HG02759 (cell line): ENCODE measurements around the gene NRL.

Source experiments
- ATAC-seq: cut with Tn5 transposase; IDR thresholded peaks from one replicate; pipeline ENCODE4 v1.9.1; 2021; ENCODE audit warnings: mild to moderate bottlenecking, moderate library complexity; ENCODE audit not compliant: unreplicated experiment

Gene NRL

DNA sequence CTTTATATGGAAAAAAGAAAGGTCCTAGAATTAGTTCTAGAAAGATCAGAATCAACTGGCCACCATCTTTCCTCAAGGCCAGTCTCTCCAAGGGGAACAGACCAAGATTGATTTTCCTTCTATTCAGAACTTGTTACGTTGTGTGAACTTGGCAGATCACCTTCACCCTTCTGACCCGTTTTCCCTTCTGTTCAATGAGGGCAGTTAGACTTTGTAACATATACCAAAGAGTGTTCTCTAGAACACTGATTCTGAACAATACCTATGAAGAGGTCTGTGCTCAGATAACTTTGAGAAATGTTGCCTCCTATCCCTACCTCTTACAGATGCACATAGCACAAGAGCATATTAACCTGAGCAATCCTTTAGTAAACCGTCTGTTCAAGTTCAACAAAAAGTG is 31.3 kb downstream of the NRL start:
- ATAC-seq, result no peak

DNA sequence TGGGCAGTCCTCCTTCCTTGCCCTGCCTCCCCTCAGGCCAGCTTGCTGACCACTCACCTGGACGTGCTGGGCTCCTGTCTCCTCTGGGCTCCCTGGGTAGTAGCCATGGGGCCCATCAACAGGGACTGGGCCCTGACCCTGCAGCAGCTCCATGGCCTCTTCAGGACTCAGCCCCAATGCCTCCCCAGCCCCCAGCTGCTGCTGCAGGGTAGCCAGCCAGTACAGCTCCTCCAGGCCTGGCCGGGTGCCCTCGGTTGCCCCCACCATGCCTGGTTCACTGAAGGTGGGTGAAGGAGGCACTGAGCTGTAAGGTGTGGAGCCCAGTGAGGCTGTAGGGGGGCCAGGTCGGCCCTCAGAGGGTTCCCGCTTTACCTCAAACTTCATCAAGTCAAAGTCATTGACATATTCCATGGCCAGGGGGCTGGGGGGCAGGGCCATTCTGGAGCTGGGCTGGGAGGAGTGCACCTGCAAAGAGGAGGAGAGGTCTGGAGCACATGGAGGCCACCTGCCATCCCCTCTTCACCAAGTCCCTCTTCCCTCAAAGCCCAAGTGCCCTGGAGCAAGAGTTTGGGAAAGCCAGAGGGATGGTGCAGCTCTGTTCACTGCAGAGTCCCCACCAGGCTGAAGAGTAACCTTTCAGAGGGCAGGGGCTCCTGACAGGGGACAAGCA is 32.2 kb downstream of the NRL start:
- no peak for ATAC-seq

GRCh38 chr14:24081739-24082211 is 33.0 kb downstream of the NRL start:
- no peak for ATAC-seq

DNA sequence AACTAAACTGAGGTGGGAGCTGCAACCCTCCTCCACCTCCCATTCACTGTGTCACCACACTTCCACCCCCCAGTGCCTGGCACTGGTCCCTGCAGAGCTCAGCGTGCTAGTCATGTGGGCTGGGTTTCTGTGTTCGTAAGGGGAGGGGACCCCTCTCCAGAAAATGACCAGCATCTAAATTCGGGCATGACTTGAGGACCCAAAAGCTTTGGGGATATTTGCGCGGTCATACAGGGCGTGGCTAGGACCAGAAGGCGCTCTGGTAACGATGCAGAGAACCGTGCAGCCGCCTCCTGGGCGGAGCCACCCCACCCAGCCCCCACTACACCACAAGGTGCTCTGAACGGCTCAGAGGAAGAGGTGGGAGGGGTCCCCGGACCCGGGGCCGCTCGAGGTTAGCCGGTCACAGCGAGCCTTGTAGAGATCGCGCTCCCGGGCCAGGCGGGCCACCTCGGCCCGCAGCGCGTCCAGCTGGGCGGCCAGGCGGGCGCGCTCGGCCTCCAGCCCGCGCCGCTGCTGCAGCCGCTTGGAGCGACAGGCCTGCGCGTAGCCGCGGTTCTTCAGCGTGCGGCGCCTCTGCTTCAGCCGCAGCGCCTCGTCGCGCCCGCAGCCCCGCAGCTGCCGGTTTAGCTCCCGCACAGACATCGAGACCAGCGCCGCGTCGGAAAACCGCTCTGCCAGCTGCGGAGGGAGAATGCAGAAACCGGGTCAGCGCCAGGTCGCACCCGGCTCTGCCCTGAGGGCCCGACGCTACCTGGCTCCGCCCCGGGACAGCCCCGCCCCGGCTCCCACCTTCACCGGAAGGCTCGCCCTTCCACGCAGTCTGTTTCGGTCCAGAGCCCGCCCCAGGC is 33.6 kb downstream of the NRL start:
- ATAC-seq, result peak; percentile 94

DNA sequence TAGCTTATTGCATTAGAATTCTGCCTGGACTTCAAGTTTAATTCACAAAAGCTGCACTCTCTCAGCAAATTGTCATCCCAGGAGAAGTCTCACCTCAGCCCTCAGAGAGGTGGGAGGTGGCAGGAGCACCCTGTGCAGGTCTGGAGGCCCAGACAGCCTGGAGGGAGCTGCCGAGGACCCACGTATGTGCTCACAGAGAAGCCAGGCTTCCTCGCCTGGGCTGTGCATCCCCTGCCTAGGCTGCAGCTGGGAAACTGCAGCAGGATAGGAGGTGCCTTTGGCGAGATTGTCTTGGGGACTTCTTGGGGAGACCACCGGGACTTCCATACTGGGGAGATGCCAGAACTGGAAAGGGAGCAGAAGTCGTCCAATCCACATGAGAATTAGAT is 34.6 kb downstream of the NRL start:
- ATAC-seq, result no peak

- ATAC-seq, result no peak
Measured at GRCh38 chr14:24079491-24080141, 35.1 kb downstream of the NRL start.

- no peak for ATAC-seq
Measured at GRCh38 chr14:24078146-24078545, 36.6 kb downstream of the NRL start.

DNA sequence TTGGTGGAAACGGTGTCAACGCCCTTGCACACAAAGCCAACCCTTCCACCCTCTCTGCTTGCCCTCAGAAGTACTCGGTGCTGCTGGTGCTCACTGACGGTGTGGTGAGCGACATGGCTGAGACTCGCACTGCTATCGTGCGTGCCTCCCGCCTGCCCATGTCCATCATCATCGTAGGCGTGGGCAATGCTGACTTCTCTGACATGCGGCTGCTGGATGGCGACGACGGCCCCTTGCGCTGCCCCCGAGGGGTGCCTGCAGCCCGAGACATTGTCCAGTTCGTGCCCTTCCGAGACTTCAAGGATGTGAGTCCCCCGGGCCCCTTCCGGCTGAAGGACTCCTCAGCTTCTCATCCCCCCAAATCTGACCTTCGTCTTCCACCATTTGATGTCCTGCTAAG is 37.7 kb downstream of the NRL start:
- ATAC-seq, result no peak

DNA sequence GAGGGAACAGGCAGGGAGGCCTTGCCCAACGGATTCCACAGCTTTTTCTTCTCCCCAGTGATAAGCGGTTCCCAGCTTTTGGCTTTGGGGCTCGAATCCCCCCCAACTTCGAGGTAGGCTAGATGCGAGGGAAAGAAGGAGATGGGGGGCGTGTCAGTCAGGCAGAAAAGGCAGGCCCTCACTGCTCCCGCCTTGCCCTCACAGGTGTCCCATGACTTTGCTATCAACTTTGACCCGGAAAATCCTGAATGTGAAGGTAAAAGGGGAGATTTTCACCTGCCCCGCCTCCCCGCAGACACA is 38.5 kb downstream of the NRL start:
- no peak for ATAC-seq

GRCh38 chr14:24075485-24076301 is 39.1 kb downstream of the NRL start:
- peak; percentile 45 for ATAC-seq

DNA sequence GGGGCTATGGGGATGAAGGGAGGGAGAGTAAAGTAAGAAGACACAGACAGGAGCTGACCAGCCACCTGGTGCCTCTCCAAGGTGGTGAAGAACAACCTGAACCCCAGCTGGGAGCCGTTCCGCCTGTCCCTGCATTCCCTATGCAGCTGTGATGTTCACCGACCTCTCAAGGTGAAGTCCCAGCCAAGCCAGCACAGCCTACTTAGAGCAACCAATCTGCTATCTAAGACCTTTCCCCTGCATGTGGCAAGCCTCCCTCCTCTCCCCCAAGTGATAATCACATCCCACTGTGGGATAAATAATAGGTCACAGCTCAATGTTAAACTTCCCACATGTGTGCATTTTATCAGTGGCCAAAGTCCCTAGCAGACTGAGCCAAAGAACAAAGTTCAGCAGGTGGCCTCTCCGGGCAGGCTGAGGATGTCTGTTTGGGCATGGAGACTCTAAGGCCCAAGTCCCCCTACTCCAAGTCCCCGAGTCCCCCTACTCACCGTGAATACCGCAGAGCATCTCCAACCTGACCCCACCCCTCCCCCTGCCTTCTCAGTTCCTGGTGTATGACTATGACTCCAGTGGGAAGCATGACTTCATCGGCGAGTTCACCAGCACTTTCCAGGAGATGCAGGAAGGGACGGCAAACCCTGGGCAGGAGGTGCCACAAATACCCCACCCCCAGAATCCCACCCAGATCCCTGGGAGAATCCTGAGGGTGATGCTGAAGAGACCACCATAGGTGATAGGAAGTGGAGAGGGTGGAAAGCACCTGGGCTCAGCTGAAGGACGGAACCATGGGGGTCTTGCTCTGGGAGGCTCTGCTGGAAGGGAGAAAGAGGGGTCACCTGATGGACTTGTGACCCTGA is 39.9 kb downstream of the NRL start:
- no peak for ATAC-seq

DNA sequence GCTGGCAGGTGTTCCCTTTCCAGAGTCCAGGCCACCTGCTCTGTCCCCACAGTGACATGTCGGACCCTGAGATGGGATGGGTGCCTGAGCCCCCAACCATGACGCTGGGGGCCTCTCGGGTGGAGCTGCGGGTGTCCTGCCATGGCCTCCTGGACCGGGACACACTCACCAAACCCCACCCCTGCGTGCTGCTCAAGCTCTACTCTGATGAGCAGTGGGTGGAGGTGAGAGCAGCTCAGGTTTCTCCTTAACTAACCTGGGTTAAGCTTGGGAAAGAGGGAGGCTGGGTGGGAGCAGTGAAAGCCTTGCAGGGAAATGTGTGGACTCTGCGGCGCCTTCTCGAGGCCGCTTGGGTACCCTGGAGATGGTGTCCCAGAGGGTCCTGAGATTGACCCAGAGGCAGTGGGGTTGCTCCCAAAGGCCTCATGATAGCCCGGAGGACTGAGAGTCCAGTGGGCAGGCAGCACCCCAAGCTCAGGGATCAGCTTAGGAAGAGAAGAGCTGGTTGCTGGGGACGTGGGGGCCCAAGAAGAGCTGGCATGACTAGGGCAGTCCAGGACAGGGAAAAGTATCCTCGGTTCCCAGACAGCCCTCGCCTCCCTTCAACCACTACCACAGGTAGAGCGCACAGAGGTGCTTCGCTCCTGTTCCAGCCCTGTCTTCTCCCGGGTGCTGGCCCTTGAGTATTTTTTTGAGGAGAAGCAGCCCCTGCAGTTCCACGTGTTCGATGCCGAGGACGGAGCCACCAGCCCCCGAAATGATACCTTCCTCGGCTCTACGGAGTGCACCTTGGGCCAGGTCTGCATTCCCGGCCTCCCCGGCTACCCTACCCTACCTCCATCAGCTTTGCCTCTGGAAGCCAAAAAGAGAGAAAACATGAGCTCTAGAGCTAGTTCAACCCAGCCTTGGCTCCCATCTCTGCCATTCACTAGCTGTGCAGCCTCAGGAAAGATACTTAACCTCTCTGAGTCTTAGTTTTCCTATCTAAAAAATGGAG is 41.6 kb downstream of the NRL start:
- ATAC-seq, result no peak

GRCh38 chr14:24072436-24072835 is 42.3 kb downstream of the NRL start:
- no peak for ATAC-seq

GRCh38 chr14:24071836-24072430 is 42.8 kb downstream of the NRL start:
- no peak for ATAC-seq

GRCh38 chr14:24071144-24071697 is 43.5 kb downstream of the NRL start, which contains the start of gene CPNE6:
Gene CPNE6 (plus strand): TSS chr14:24071562. CDS start chr14:24072937, 1,375 bp downstream.
- ATAC-seq, result no peak

DNA sequence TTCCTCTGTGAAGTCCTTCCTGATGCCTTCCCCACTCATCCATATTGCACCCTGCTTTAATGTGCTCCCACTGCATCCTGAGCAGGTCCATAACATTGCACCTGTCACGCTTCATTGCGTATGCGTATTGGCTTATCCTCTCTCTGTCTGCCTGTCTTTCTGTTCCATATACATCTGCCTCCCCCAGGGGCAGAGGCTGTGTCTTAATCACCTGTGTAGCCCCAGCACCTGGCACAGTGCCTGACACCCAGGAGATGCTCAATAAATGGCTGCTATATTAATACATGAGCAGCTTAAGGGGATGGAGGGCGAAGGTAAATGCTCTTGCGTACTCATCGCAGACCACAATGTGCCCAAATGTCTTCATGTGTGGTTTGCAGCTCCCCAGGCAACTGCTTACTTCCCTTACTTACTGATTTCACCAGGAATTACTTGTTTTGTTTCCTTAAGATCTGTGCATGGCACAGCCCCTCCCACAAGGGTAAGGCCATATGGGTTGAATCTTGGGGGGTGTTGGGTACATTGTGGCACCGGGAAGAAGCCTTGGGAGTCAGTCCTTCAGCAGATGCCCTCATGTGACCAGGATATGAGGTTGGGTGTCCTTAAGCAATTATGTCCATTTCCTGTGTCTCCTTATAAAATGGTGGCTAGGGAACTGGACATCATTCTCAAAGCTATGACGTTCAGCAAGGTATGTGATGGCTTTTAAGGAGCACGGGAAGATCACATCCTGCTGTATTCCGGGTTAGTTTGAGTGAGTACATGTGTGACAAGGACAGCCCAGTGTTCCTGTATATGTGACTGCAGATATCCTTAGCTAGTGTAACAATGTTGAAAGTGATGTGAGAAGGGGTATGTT is 44.2 kb downstream of the NRL start:
- no peak for ATAC-seq

- ATAC-seq, result no peak
Measured at GRCh38 chr14:24069411-24069735, 45.4 kb downstream of the NRL start.
